Osteoblast (primary cell): Measurements from ENCODE around the gene IGF2. TPM values are rescaled to one million over a fixed set of nuclear protein-coding genes. Genes with fewer than 3 reads are reported as not detected.

ENCODE experiments used
- DNase-seq: peaks from one replicate; pipeline ENCODE4 v3.0.0; 2011; ENCODE audit warnings: low spot score, mixed read lengths; ENCODE audit not compliant: insufficient read length; ENCODE audit errors: missing footprints
- H2AFZ ChIP-seq: 2 replicates; pipeline ENCODE4 v1.6.0; 2011; ENCODE audit warnings: mild to moderate bottlenecking, low read length
- H3K27ac ChIP-seq: 2 replicates; pipeline ENCODE4 v1.5.1; 2011; ENCODE audit warnings: mild to moderate bottlenecking, low read depth, low read length, moderate library complexity
- H3K27me3 ChIP-seq: 2 replicates; pipeline ENCODE4 v1.6.0; 2012; ENCODE audit warnings: mild to moderate bottlenecking, control low read depth, inconsistent platforms, low read length, moderate library complexity; ENCODE audit not compliant: insufficient read depth
- H3K36me3 ChIP-seq: 2 replicates; pipeline ENCODE4 v1.5.1; 2011; ENCODE audit warnings: mild to moderate bottlenecking, low read length, control low read depth, moderate library complexity; ENCODE audit not compliant: insufficient read depth
- H3K4me1 ChIP-seq: 2 replicates; pipeline ENCODE4 v1.5.1; 2011; ENCODE audit warnings: mild to moderate bottlenecking, low read length, control low read depth, moderate library complexity; ENCODE audit not compliant: insufficient read depth
- H3K4me2 ChIP-seq: 2 replicates; pipeline ENCODE4 v1.6.0; 2011; ENCODE audit warnings: mild to moderate bottlenecking, low read length; ENCODE audit not compliant: insufficient read depth
- H3K4me3 ChIP-seq: fragments of 200-600 bp; sonication (generic); 3 replicates; pipeline ENCODE4 v1.5.1; 2012; ENCODE audit warnings: mild to moderate bottlenecking, low read length, inconsistent platforms; ENCODE audit not compliant: insufficient read depth
- H3K79me2 ChIP-seq: 2 replicates; pipeline ENCODE4 v1.6.0; 2012; ENCODE audit warnings: mild to moderate bottlenecking, low read length, control low read depth, inconsistent platforms; ENCODE audit not compliant: insufficient read depth
- H3K9me3 ChIP-seq: 2 replicates; pipeline ENCODE4 v1.5.1; 2011; ENCODE audit warnings: low read depth, low read length, control low read depth
- H4K20me1 ChIP-seq: 2 replicates; pipeline ENCODE4 v1.6.0; 2012; ENCODE audit warnings: mild to moderate bottlenecking, low read length, control low read depth; ENCODE audit not compliant: insufficient read depth
- total RNA-seq: library from RNA; depleted of rRNA; stranded (reverse); fragments of >200 nt; gene quantifications from 2 replicates; pipeline ENCODE4 v1.2.3, GENCODE V29; 2012
- TF ChIP-seq, protein P1 (sequence below): IDR thresholded peaks from 2 replicates; pipeline ENCODE4 v1.5.1; 2011; ENCODE audit warnings: mild to moderate bottlenecking, low read depth, low read length, moderate library complexity; ENCODE audit errors: extremely low read depth

IGF2 gene
- total RNA-seq, 1 donor, result 68.8 TPM

DNA sequence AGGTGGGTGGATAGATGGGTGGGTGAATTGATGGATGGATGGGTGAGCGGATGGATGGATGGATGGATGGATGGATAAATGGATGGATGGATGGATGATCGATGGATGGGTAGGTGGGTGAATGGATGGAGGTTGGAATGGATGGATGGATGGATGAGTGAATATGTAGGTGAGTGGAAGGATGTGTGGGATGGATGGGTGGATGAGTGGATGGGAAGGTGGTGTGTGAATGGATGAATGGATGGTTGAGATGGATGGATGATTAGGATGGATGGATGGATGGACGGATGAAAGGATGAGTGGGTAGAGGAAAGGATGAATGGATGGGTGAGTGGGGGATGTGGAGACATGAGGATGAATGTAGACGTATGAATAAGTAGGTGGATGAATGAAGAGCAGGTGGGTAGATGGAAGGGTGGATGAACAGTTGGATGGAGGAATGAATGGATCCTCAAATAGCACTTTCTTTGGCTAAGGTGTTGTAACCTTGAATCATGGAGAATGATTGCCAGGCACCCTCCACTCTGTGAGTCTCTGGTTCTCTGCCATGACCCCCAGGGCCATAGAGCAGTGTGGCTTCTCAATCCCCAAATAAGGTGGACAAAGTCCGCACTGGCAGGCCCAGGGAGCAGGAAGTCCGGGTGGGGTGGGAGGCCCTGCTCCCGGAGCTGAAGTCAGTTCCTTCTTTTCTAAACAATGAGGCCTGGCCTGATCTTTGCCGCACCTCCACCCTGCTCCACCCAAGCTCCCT lies 36.9 kb downstream of the IGF2 start:
- H2AFZ ChIP-seq, result no peak overlapping the region
- no peaks in the 10 kb centered on the region for H3K36me3 ChIP-seq
- peak; percentile 47 for DNase-seq
- H3K9me3 ChIP-seq, result no peaks in the 10 kb centered on the region
- no peak overlapping the region for H3K4me3 ChIP-seq
- H3K79me2 ChIP-seq, result no peaks in the 10 kb centered on the region
- no peak overlapping the region for H3K4me2 ChIP-seq
- H3K4me1 ChIP-seq, result peaks cover 9% of the 10 kb centered on the region
- no peaks in the 10 kb centered on the region for H3K27me3 ChIP-seq
- H4K20me1 ChIP-seq, result no peaks in the 10 kb centered on the region
- TF ChIP-seq, protein P1, sequence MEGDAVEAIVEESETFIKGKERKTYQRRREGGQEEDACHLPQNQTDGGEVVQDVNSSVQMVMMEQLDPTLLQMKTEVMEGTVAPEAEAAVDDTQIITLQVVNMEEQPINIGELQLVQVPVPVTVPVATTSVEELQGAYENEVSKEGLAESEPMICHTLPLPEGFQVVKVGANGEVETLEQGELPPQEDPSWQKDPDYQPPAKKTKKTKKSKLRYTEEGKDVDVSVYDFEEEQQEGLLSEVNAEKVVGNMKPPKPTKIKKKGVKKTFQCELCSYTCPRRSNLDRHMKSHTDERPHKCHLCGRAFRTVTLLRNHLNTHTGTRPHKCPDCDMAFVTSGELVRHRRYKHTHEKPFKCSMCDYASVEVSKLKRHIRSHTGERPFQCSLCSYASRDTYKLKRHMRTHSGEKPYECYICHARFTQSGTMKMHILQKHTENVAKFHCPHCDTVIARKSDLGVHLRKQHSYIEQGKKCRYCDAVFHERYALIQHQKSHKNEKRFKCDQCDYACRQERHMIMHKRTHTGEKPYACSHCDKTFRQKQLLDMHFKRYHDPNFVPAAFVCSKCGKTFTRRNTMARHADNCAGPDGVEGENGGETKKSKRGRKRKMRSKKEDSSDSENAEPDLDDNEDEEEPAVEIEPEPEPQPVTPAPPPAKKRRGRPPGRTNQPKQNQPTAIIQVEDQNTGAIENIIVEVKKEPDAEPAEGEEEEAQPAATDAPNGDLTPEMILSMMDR, result no peak
- no peak overlapping the region for H3K27ac ChIP-seq

DNA sequence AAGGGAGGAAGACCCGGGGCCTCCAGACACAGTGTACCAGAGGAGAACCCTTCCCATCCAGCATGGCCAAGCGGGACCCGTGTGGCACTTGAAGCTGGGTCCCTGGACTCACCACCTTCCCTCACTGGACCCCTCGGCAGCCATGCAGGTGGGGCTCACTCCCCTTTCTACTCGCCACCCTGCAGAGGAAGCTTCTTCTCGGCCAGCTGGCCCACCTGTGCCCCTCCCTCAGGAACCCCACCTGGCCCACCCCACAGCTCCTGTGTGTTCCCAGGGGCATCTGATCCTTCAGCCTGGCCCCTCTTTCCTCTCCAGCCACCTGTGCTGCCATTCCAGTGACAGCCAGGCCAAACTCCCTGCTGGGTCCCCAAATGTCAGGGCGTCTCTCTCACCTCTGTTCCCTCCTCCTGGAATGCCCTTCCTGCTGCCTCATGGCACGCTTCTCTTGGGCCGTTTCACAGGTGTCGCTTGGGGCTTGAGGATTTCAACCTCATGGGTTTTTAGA lies 38.0 kb downstream of the IGF2 start:
- no peak overlapping the region for H3K4me3 ChIP-seq
- H3K9me3 ChIP-seq, result no peaks in the 10 kb centered on the region
- peak; percentile 46 for DNase-seq
- no peaks in the 10 kb centered on the region for H4K20me1 ChIP-seq
- H3K27ac ChIP-seq, result no peak overlapping the region
- TF ChIP-seq, protein P1, result no peak
- H2AFZ ChIP-seq, result no peak overlapping the region
- no peaks in the 10 kb centered on the region for H3K36me3 ChIP-seq
- H3K79me2 ChIP-seq, result no peaks in the 10 kb centered on the region
- H3K4me1 ChIP-seq, result peaks cover 20% of the 10 kb centered on the region
- H3K4me2 ChIP-seq, result no peak overlapping the region
- H3K27me3 ChIP-seq, result no peaks in the 10 kb centered on the region

DNA sequence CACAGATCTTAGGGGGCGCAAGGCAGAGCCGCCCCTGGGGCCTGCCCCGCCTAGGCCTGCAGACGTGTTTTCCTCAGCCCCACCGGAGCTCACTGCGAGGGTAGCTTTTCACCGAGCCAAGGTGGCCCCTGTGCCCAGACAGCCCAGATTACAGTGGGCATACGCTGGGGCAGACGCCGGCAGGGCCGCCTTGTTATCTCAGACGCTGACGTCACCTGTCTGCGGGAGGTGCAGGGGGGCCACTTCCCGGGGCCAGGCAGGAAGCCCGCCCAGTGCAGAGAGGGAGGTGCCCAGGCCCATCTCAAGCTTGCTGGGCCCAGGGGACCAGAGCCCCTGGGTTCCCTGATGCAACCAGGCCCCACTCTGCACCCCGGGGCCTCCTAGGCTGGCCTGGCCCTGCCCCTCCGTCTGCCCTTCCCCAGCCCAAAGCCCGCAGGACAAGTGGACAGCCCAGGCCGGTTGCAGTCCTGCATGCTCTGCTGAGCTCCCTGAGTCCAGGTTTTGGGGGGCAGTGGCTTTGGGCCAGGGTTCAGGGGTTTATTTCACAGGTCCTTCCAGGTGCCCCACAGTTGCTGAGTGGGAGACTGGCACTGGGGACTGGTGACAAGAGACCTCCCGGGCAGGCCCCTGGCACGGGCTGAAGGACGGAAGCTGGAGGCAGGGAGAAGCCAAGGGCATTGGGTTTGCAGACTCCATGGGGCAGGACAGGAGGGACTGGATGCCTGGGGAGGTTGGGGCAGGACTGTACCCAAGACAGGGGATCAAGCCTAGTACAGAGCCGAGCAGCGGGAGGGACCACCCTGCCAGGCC lies 38.6 kb downstream of the IGF2 start:
- no peak overlapping the region for H3K27ac ChIP-seq
- no peaks in the 10 kb centered on the region for H3K9me3 ChIP-seq
- no peaks in the 10 kb centered on the region for H3K79me2 ChIP-seq
- no peak overlapping the region for H3K4me3 ChIP-seq
- no peaks in the 10 kb centered on the region for H3K36me3 ChIP-seq
- no peak overlapping the region for H2AFZ ChIP-seq
- DNase-seq, result peak; percentile 67
- no peaks in the 10 kb centered on the region for H4K20me1 ChIP-seq
- peaks cover 25% of the 10 kb centered on the region for H3K4me1 ChIP-seq
- H3K4me2 ChIP-seq, result no peak overlapping the region
- TF ChIP-seq, protein P1, result no peak
- no peaks in the 10 kb centered on the region for H3K27me3 ChIP-seq
